K562 (cell line): ENCODE results near the gene LAMB2. TPM values are rescaled to one million over a fixed set of nuclear protein-coding genes. Genes with fewer than 3 reads are reported as not detected.
A peak's percentile ranks its signal among the peaks of the same experiment; 100 is the strongest.

Experiments used
- CCAR2 ChIP-seq: fragments of 200-400 bp; formaldehyde crosslinking; IDR thresholded peaks from 2 replicates; pipeline ENCODE4 v1.6.1; 2017; ENCODE audit warnings: mild to moderate bottlenecking, low read depth, low read length
- CREM ChIP-seq: IDR thresholded peaks from 2 replicates; pipeline ENCODE4 v1.6.1; 2014; ENCODE audit warnings: antibody characterized with exemption, low read depth
- CTCF ChIP-seq, 3 experiments: IDR thresholded peaks in 2 of 3; conservative IDR thresholded peaks in 1 of 3; 2 replicates each; pipeline ENCODE4 v1.5.1; 2011 to 2012; ENCODE audit warnings: low read length in 3 of 3, mild to moderate bottlenecking in 3 of 3, control low read depth in 2 of 3, improper control_type of control experiment in 1 of 3, inconsistent platforms in 1 of 3, low read depth in 1 of 3, mixed read lengths in 1 of 3, moderate library complexity in 1 of 3; ENCODE audit not compliant: insufficient read depth in 2 of 3
- ETV1 ChIP-seq: fragments of 450-650 bp; conservative IDR thresholded peaks from 2 replicates; pipeline ENCODE4 v1.6.1; 2016; ENCODE audit warnings: missing genetic modification characterization, control low read depth, low read depth, missing compliant biosample characterization
- GATA2 ChIP-seq: sonication (generic); formaldehyde crosslinking; IDR thresholded peaks from 2 replicates; pipeline ENCODE4 v1.4.0; 2020; ENCODE audit warnings: mild to moderate bottlenecking, missing genetic modification reagents
- GTF2A2 ChIP-seq: IDR thresholded peaks from 2 replicates; pipeline ENCODE4 v1.6.1; 2016; ENCODE audit warnings: mild to moderate bottlenecking, missing genetic modification characterization, missing compliant biosample characterization
- MYBL2 ChIP-seq, 2 experiments: fragments of 450-650 bp in 1 of 2; sonication (generic) in 1 of 2; formaldehyde crosslinking in 1 of 2; IDR thresholded peaks; 2 replicates each; pipeline versions ENCODE4 v1.6.1 to v1.8.1; 2017 to 2022; ENCODE audit warnings: borderline replicate concordance in 1 of 2, inconsistent platforms in 1 of 2, low read depth in 1 of 2, mild to moderate bottlenecking in 1 of 2, missing genetic modification reagents in 1 of 2, moderate library complexity in 1 of 2
- PCBP1 ChIP-seq: fragments of 200-400 bp; formaldehyde crosslinking; IDR thresholded peaks from 2 replicates; pipeline ENCODE4 v1.6.1; 2018; ENCODE audit warnings: mild to moderate bottlenecking, low read depth, low read length; ENCODE audit not compliant: poor library complexity, severe bottlenecking
- PRDM10 ChIP-seq: fragments of 450-650 bp; IDR thresholded peaks from 2 replicates; pipeline ENCODE4 v1.6.1; 2018; ENCODE audit not compliant: partially characterized antibody
- VEZF1 ChIP-seq: fragments of 200-800 bp; sonication (Bioruptor generic); IDR thresholded peaks from 2 replicates; pipeline ENCODE4 v1.6.1; 2017; ENCODE audit warnings: missing genetic modification characterization, missing compliant biosample characterization
- ZBTB7A ChIP-seq: IDR thresholded peaks from 2 replicates; pipeline ENCODE4 v1.6.1; 2011; ENCODE audit warnings: low read depth, mild to moderate bottlenecking, low read length, moderate library complexity, borderline replicate concordance; ENCODE audit not compliant: control insufficient read depth
- ZNF175 ChIP-seq: fragments of 200-800 bp; sonication (Bioruptor generic); IDR thresholded peaks from 2 replicates; pipeline ENCODE4 v1.6.1; 2016; ENCODE audit warnings: low read depth, mild to moderate bottlenecking, missing genetic modification characterization, missing compliant biosample characterization
- ZNF217 ChIP-seq: sonication (generic); formaldehyde crosslinking; IDR thresholded peaks from 2 replicates; pipeline ENCODE4 v1.8.0; 2022; ENCODE audit warnings: mild to moderate bottlenecking, missing genetic modification reagents
- ZNF263 ChIP-seq: sonication (generic); formaldehyde crosslinking; IDR thresholded peaks from 2 replicates; pipeline ENCODE4 v1.8.0; 2022; ENCODE audit warnings: mild to moderate bottlenecking, missing genetic modification reagents, borderline replicate concordance
- ZNF57 ChIP-seq: fragments of 450-650 bp; formaldehyde crosslinking; IDR thresholded peaks from 2 replicates; pipeline ENCODE4 v1.4.0; 2020; ENCODE audit warnings: mild to moderate bottlenecking, moderate library complexity
- ZNF778 ChIP-seq: fragments of 450-650 bp; formaldehyde crosslinking; IDR thresholded peaks from 2 replicates; pipeline ENCODE4 v1.4.0; 2020; ENCODE audit warnings: mild to moderate bottlenecking, moderate library complexity
- polyA plus RNA-seq, 8 experiments: library from polyadenylated mRNA; depleted of rRNA in 4 of 8; stranded (reverse) in 5 of 8; unstranded in 3 of 8; fragments of >200 nt; fragmentation: Nextera tagmentation in 2 of 8; fragmentation: Illumina TruSeq in 1 of 8; extraction: Ambion mirVana in 2 of 8; extraction: Trizol in 1 of 8; gene quantifications; 2 replicates each; pipeline versions ENCODE4 v1.2.1 to v1.2.3, GENCODE V29; 2011 to 2014; ENCODE audit warnings: inconsistent platforms in 1 of 8, missing spikeins in 1 of 8
- total RNA-seq, 7 experiments: library from RNA; depleted of rRNA in 6 of 7; stranded (reverse); fragments of >200 nt in 6 of 7; fragmentation: Illumina TruSeq in 2 of 7; extraction: Trizol in 2 of 7; gene quantifications; 2 replicates each; pipeline versions ENCODE4 v1.2.1 to v1.2.3, GENCODE V29; 2011 to 2021; ENCODE audit warnings: low replicate concordance in 1 of 7
- TF ChIP-seq, protein P1 (sequence below), 2 experiments: IDR thresholded peaks; 2 replicates each; pipeline ENCODE4 v1.6.1; 2011; ENCODE audit warnings: borderline replicate concordance in 1 of 2, control low read depth in 1 of 2, low read depth in 1 of 2, low read length in 1 of 2, mild to moderate bottlenecking in 1 of 2, mixed read lengths in 1 of 2, moderate library complexity in 1 of 2; ENCODE audit not compliant: insufficient read depth in 1 of 2, insufficient read length in 1 of 2, poor library complexity in 1 of 2, severe bottlenecking in 1 of 2; ENCODE audit errors: extremely low read depth in 1 of 2

LAMB2 gene
- total and polyA plus RNA-seq, 9 of the 15 experiments (the other 6 are each of a cell fraction or from before 2014, with no cell fraction given): 1.4 to 26.0 (median 16.2) TPM

DNA sequence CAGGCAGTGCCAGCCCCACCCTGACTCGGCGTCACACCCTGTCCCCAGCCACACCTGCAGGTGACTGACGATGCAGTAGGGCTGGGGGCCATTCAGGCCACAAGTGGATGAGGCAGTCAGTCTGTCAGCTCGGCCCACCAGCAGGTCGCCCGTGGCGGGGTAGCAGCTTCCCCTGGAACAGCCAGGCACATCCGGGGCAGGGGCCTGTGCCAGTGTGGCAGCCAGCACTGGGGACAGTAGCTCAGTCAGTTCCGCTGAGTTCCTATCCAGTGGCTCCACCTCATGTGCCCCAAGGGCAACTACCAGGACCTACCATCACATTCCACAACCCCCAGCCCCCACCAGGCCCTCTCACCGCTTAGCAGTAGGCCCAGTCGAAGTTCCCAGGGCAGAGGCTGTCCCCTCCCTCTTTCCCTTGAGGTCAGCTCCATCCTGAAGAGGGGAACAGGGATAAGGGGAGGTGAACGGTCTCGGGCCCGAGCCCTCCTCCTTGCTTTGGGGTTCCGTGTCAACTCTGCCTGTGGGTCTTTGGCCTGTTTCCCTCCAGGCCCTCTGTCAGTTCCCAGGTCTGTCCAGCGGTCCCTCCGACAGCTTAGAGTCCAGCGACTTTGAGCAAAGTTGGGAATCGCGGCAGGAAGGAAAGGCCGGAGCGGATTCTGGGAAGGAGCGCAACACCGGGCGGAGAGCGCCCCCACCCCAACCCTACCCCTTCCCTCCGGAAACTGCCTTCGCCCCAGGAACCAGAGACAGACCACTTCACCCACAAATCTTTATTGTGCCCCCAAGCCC, at the start of gene LAMB2 (continued):
- TF ChIP-seq VEZF1 (CRISPR knock-in tag): peak; percentile 12; the same call in 1 of the 2 replicates
- no peak for TF ChIP-seq GATA2
- no peak for TF ChIP-seq MYBL2 (IDR thresholded peaks at IDR 0.05; ENCODE audit: low read depth)
- TF ChIP-seq MYBL2 (CRISPR knock-in tag; IDR thresholded peaks at IDR 0.05; ENCODE audit: borderline replicate concordance): no peak
- TF ChIP-seq GTF2A2 (tag): no peak
- TF ChIP-seq ZNF217 (CRISPR knock-in tag): no peak
- TF ChIP-seq ZNF263: 0 out of 2 replicates have a peak, but pooled peaks have one; percentile 49
- TF ChIP-seq PRDM10: peak; percentile 7
- TF ChIP-seq ETV1: 0 out of 2 replicates have a peak, but pooled peaks have one; percentile 12
- peak; percentile 41; the same call in 1 of the 2 replicates for TF ChIP-seq ZBTB7A
- TF ChIP-seq, protein P1, sequence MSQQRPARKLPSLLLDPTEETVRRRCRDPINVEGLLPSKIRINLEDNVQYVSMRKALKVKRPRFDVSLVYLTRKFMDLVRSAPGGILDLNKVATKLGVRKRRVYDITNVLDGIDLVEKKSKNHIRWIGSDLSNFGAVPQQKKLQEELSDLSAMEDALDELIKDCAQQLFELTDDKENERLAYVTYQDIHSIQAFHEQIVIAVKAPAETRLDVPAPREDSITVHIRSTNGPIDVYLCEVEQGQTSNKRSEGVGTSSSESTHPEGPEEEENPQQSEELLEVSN (IDR thresholded peaks at IDR 0.05; ENCODE audit: borderline replicate concordance in 1 of 2, extremely low read depth in 1 of 2, insufficient read depth in 1 of 2, insufficient read length in 1 of 2, low read depth in 1 of 2, low read length in 1 of 2, poor library complexity in 1 of 2, severe bottlenecking in 1 of 2): no peak
- TF ChIP-seq ZNF57 (CRISPR knock-in tag): no peak
- TF ChIP-seq CCAR2: no peak
- no peak for TF ChIP-seq PCBP1
- TF ChIP-seq ZNF778 (CRISPR knock-in tag): no peak
- TF ChIP-seq CREM: peak; percentile 45; the same call in 1 of the 2 replicates
- 0 out of 2 replicates have a peak, but pooled peaks have one; percentile 25 for TF ChIP-seq ZNF175
- TF ChIP-seq CTCF (IDR thresholded peaks at IDR 0.05 in 2 of 3, conservative IDR thresholded peaks at IDR 0.05 in 1 of 3; ENCODE audit: insufficient read depth in 2 of 3, low read depth in 1 of 3, low read length in 3 of 3): peak in 2 of 3 experiments; percentile 3 to 26; a peak in 1 of 6 replicates
